ENCODE data around the gene PABPC5.

The PABPC5 gene

GRCh38 chrX:91434351-91435168, at the start of gene PABPC5:
TSS of gene PABPC5 (plus strand) at chrX:91434839. CDS start at chrX:91435578, 739 bp downstream.
- no peak for DNase-seq

DNA sequence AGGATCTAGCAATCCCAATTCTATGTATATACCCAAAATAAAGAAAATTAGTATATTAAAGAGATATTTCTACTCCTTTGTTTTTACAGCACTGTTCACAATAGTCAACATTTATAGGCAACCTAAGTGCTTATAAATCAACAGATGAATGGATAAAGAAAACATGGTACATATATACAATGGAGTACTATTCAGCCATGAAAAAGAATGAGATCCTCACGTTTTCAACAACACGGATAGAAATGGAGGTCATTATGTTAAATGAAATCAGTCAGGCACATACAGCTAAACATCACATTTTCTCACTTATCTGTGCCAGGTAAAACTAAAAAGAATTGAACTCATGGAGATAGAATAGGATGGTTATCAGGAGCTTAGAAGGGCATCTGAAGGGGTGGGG, 45.6 kb upstream of the PABPC5 start:
- no peak for DNase-seq

GRCh38 chrX:91414713-91415112, 19.9 kb upstream of the PABPC5 start:
- peak; percentile 25 for DNase-seq

DNA sequence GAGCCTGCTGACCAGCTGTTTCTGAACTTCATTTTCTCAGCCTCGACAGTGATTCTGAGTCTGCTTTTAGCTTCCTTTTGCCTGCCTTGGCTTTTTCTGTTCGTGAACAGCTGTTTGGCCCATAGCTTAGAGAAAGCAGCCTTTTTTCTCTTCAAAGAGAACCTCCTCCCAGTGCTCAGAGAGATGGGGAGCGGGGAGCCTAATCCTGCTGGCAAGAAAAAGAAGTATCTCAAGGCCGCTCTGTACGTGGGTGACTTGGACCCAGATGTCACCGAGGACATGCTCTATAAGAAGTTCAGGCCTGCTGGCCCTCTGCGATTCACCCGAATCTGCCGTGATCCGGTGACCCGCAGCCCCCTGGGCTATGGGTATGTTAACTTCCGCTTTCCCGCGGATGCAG, 756 bp downstream of the PABPC5 start:
- no peak for DNase-seq
